AG10803 (cell line): ENCODE results near the gene PIKFYVE.

ENCODE experiments used
- DNase-seq: peaks from one replicate; pipeline ENCODE4 v3.0.0; 2010; ENCODE audit warnings: low read depth
- H3K4me3 ChIP-seq: 2 replicates; pipeline ENCODE4 v1.5.1; 2011; ENCODE audit warnings: mild to moderate bottlenecking, low read length, control low read depth
- TF ChIP-seq, protein P1 (sequence below): conservative IDR thresholded peaks from 2 replicates; pipeline ENCODE4 v1.5.1; 2011; ENCODE audit warnings: mild to moderate bottlenecking, low read length, control low read depth, inconsistent platforms

PIKFYVE gene

DNA sequence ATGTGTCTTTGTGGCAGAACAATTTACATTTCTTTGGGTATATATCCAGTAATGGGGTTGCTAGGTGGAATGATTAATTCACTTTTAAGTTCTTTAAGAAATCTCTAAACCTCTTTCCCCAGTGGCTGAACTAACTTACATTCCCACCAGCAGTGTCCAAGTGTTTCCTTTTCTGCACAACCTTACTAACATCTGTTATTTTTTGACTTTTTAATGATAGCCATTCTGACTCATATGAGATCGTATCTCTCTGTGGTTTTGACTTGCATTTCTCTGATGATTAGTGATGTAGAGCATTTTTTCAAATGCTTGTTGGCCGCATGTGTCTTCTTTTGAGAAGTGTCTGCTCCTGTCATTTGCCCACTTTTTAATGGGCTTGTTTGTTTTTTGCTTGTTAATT lies 97.4 kb downstream of the PIKFYVE start:
- TF ChIP-seq, protein P1, sequence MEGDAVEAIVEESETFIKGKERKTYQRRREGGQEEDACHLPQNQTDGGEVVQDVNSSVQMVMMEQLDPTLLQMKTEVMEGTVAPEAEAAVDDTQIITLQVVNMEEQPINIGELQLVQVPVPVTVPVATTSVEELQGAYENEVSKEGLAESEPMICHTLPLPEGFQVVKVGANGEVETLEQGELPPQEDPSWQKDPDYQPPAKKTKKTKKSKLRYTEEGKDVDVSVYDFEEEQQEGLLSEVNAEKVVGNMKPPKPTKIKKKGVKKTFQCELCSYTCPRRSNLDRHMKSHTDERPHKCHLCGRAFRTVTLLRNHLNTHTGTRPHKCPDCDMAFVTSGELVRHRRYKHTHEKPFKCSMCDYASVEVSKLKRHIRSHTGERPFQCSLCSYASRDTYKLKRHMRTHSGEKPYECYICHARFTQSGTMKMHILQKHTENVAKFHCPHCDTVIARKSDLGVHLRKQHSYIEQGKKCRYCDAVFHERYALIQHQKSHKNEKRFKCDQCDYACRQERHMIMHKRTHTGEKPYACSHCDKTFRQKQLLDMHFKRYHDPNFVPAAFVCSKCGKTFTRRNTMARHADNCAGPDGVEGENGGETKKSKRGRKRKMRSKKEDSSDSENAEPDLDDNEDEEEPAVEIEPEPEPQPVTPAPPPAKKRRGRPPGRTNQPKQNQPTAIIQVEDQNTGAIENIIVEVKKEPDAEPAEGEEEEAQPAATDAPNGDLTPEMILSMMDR: peak; percentile 16; the same call in 1 of the 2 replicates
- DNase-seq: peak; percentile 84
- H3K4me3 ChIP-seq: no peak overlapping the region

DNA sequence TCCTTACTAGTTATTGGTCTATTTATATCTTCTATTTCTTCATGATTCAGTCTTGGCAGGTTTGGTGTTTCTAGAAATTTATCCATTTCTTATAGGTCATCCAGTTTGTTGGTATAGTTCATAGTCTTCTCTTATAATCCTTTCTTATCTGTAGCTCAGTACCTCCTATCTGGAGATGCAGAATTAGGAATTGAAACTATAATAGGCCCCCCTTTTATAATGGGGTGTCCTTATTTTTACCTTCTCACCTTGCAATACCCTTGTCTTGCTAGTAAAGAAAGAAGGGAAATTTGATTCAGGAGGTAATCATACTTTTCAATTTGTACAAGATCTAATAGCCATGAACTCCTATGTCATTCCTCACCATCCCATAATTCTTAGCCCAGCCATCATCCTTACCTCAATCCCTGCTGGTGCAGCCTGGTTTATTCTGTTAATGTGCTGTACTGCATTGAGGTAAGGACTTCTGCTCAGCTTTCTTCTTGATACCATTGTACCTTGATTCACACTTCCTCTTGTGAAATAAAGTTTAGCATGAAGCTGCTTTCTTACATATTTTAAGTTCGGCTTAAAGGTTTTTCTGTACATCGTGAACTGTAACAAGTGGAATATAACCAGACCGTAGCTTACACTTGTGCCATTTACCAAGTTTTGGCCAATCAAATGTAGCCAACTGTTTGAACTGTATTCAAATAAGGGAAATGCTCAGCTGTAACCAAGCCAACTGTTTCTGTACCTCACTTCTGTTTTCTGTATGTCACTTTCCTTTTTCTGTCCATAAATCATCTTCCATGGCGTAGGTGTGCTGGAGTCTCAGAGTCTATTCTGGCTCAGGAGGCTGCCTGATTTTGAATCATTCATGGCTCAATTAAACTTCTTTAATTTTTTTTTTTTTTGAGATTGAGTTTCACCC lies 100.4 kb downstream of the PIKFYVE start:
- H3K4me3 ChIP-seq: no peak overlapping the region
- DNase-seq: no peak
- TF ChIP-seq, protein P1: no peak

GRCh38 chr2:208369091-208369490 lies 103.0 kb downstream of the PIKFYVE start:
- H3K4me3 ChIP-seq: no peak overlapping the region
- TF ChIP-seq, protein P1: no peak
- DNase-seq: peak; percentile 58

DNA sequence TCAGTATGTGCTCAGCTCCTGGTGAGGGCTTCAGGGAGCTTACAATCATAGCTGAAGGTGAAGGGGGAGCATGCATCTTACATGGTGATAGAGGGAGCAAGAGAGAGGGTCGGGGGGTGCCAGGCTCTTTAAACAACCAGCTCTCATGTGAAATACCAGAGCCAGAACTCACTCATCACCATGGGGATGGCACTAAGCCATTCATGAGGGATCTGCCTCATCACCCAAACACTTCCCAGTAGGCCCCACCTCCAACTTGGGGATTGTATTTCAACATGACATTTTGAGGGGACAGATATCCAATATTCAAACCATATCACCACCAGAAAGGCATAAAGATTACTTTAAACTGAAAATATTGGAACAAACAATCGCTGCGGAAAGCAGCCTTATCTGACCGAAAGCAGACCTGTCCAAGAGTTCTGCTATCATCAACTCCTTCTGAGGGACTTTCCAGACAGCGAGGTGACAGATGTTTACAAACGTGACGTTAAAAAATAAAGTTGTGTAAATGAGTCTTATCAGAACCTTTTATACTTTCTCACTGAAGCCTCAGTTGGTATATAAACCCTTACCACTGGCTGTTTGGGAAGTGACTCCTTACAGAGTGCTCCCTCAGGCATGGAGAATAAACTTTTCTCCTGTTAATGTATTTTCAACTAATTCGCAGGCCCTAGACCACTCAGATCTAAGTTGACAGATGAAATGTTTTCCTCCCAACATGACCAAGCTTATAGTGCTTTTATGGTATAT lies 105.0 kb downstream of the PIKFYVE start:
- peak; percentile 34 for DNase-seq
- H3K4me3 ChIP-seq: no peak overlapping the region

GRCh38 chr2:208371634-208371935 lies 105.5 kb downstream of the PIKFYVE start:
- TF ChIP-seq, protein P1: no peak
- no peak overlapping the region for H3K4me3 ChIP-seq

More for the DNA sequence above, 105.0 kb downstream of the PIKFYVE start:
- TF ChIP-seq, protein P1: no peak

GRCh38 chr2:208373460-208374089 lies 107.5 kb downstream of the PIKFYVE start:
- DNase-seq: peak; percentile 65
- H3K4me3 ChIP-seq: no peak overlapping the region
- TF ChIP-seq, protein P1: peak; percentile 86

More at GRCh38 chr2:208371634-208371935, 105.5 kb downstream of the PIKFYVE start:
- DNase-seq: no peak
